Neural progenitor cell (in vitro differentiated cells): ENCODE results near the gene STRN3. TPM values are rescaled to one million over a fixed set of nuclear protein-coding genes. Genes with fewer than 3 reads are reported as not detected.

Experiments
- DNase-seq: peaks from one replicate; pipeline ENCODE4 v3.0.0-alpha.2; 2016; ENCODE audit warnings: low spot score
- H2AFZ ChIP-seq: fragments of 200-600 bp; sonication (generic); replicated peaks from 2 replicates; pipeline ENCODE4 v1.6.1; 2016; ENCODE audit warnings: antibody characterized with exemption
- H3F3A ChIP-seq: fragments of 200-600 bp; sonication (generic); 2 replicates; pipeline ENCODE4 v1.6.1; 2016; ENCODE audit warnings: antibody characterized with exemption, low read depth
- H3K27ac ChIP-seq: fragments of 200-600 bp; sonication (generic); 2 replicates; pipeline ENCODE4 v1.5.1; 2016; ENCODE audit warnings: mild to moderate bottlenecking
- H3K27me3 ChIP-seq: fragments of 200-600 bp; sonication (generic); 2 replicates; pipeline ENCODE4 v1.6.1; 2016; ENCODE audit warnings: mild to moderate bottlenecking, moderate library complexity
- H3K36me3 ChIP-seq: fragments of 200-600 bp; sonication (generic); 2 replicates; pipeline ENCODE4 v1.5.1; 2016
- H3K4me1 ChIP-seq: fragments of 200-600 bp; sonication (generic); 2 replicates; pipeline ENCODE4 v1.6.1; 2016; ENCODE audit warnings: mixed run types
- H3K4me2 ChIP-seq: fragments of 200-600 bp; sonication (generic); 2 replicates; pipeline ENCODE4 v1.6.1; 2016
- H3K4me3 ChIP-seq: fragments of 200-600 bp; sonication (generic); 2 replicates; pipeline ENCODE4 v1.5.1; 2016
- H3K79me2 ChIP-seq: fragments of 200-600 bp; sonication (generic); 2 replicates; pipeline ENCODE4 v1.6.1; 2016; ENCODE audit warnings: low read depth
- H3K9ac ChIP-seq: fragments of 200-600 bp; sonication (generic); 2 replicates; pipeline ENCODE4 v1.6.1; 2016
- H3K9me3 ChIP-seq: fragments of 200-600 bp; sonication (generic); 2 replicates; pipeline ENCODE4 v1.5.1; 2016; ENCODE audit warnings: low read depth
- H4K20me1 ChIP-seq: fragments of 200-600 bp; sonication (generic); 2 replicates; pipeline ENCODE4 v1.6.1; 2016; ENCODE audit warnings: low read depth
- H3K27ac Mint-ChIP-seq: 3 replicates; pipeline ENCODE4 v1.8.0; 2021; ENCODE audit warnings: mixed read lengths
- H3K27me3 Mint-ChIP-seq: 2 replicates; pipeline ENCODE4 v1.8.0; 2022; ENCODE audit warnings: low read depth, mild to moderate bottlenecking, inconsistent platforms, moderate library complexity, mixed read lengths; ENCODE audit not compliant: insufficient read depth
- H3K36me3 Mint-ChIP-seq: 3 replicates; pipeline ENCODE4 v1.8.0; 2021; ENCODE audit warnings: mixed read lengths
- H3K4me1 Mint-ChIP-seq: 3 replicates; pipeline ENCODE4 v1.8.0; 2021; ENCODE audit warnings: mixed read lengths
- H3K4me3 Mint-ChIP-seq: 3 replicates; pipeline ENCODE4 v1.8.0; 2021; ENCODE audit warnings: mild to moderate bottlenecking, moderate library complexity, mixed read lengths
- H3K9me3 Mint-ChIP-seq: 3 replicates; pipeline ENCODE4 v1.8.0; 2020; ENCODE audit warnings: mixed read lengths
- EZH2 ChIP-seq: fragments of 200-600 bp; sonication (generic); IDR thresholded peaks from 2 replicates; pipeline ENCODE4 v1.6.1; 2017; ENCODE audit warnings: antibody characterized with exemption, mild to moderate bottlenecking, moderate library complexity
- EZH2phosphoT487 ChIP-seq: fragments of 200-600 bp; sonication (generic); IDR thresholded peaks from 2 replicates; pipeline ENCODE4 v1.6.1; 2017; ENCODE audit warnings: antibody characterized with exemption
- total RNA-seq: library from RNA; depleted of rRNA; stranded (reverse); fragments of >200 nt; gene quantifications from 2 replicates; pipeline ENCODE4 v1.2.3, GENCODE V29; 2015; ENCODE audit warnings: low replicate concordance
- TF ChIP-seq, protein P1 (sequence below): fragments of 200-600 bp; sonication (generic); IDR thresholded peaks from 2 replicates; pipeline ENCODE4 v1.5.1; 2017; ENCODE audit warnings: antibody characterized with exemption, mild to moderate bottlenecking

The STRN3 gene
- total RNA-seq, 1 donor from 2014 or later: 104 TPM

GRCh38 chr14:30949651-30950050 lies 76.5 kb downstream of the STRN3 start:
- H3K79me2 ChIP-seq: peaks cover 23% of the 10 kb centered on the region
- DNase-seq: no peak
- Mint-ChIP-seq H3K27ac (no peak overlapping the region), H3K4me3 (no peak overlapping the region), H3K36me3 (peaks cover 39% of the 10 kb centered on the region), H3K9me3 (no peaks in the 10 kb centered on the region), H3K27me3 (no peaks in the 10 kb centered on the region), H3K4me1 (no peaks in the 10 kb centered on the region)
- H2AFZ ChIP-seq: no peak overlapping the region
- H3K4me1 ChIP-seq: no peaks in the 10 kb centered on the region
- no peaks in the 10 kb centered on the region for H3K27me3 ChIP-seq
- H3F3A ChIP-seq: no peaks in the 10 kb centered on the region
- no peak overlapping the region for H3K9ac ChIP-seq
- no peaks in the 10 kb centered on the region for H3K9me3 ChIP-seq
- H3K27ac ChIP-seq: no peak overlapping the region
- no peak overlapping the region for H3K4me2 ChIP-seq
- no peak overlapping the region for H3K4me3 ChIP-seq
- peaks cover 3% of the 10 kb centered on the region for H4K20me1 ChIP-seq
- TF ChIP-seq, protein P1, sequence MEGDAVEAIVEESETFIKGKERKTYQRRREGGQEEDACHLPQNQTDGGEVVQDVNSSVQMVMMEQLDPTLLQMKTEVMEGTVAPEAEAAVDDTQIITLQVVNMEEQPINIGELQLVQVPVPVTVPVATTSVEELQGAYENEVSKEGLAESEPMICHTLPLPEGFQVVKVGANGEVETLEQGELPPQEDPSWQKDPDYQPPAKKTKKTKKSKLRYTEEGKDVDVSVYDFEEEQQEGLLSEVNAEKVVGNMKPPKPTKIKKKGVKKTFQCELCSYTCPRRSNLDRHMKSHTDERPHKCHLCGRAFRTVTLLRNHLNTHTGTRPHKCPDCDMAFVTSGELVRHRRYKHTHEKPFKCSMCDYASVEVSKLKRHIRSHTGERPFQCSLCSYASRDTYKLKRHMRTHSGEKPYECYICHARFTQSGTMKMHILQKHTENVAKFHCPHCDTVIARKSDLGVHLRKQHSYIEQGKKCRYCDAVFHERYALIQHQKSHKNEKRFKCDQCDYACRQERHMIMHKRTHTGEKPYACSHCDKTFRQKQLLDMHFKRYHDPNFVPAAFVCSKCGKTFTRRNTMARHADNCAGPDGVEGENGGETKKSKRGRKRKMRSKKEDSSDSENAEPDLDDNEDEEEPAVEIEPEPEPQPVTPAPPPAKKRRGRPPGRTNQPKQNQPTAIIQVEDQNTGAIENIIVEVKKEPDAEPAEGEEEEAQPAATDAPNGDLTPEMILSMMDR: no peak
- no peak for TF ChIP-seq EZH2phosphoT487
- TF ChIP-seq EZH2: no peak
- peaks cover 25% of the 10 kb centered on the region for H3K36me3 ChIP-seq

DNA sequence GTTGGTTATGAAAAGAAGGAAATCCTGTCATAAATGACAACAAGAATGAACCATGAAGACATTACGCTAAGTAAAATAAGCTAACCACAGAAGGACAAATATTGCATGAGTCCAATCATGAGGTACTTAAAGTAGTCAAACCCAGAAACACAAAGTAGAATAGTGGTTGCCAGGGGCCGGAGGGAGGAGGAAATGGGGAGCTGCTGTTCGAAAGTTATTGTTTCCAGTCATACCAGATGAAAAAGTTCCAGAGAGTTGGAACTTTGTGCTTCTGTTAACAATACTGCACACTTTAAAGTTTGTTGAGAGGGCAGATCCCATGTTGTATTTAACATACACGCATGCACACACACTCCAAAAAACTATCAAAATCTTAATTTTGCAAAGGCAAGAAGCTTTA lies 82.5 kb downstream of the STRN3 start:
- DNase-seq: no peak
- Histone ChIP-seq H3K36me3 (peaks cover 6% of the 10 kb centered on the region), H3K79me2 (peaks cover 35% of the 10 kb centered on the region), H2AFZ (no peak overlapping the region), H3K4me1 (peaks cover 12% of the 10 kb centered on the region), H3K9me3 (no peaks in the 10 kb centered on the region), H3K9ac (no peak overlapping the region), H3K27me3 (no peaks in the 10 kb centered on the region), H4K20me1 (peaks cover 18% of the 10 kb centered on the region), H3K4me3 (no peak overlapping the region), H3K4me2 (no peak overlapping the region), H3F3A (peaks cover 4% of the 10 kb centered on the region), H3K27ac (no peak overlapping the region)
- Mint-ChIP-seq H3K4me3 (no peak overlapping the region), H3K36me3 (peaks cover 39% of the 10 kb centered on the region), H3K27me3 (no peaks in the 10 kb centered on the region), H3K9me3 (no peaks in the 10 kb centered on the region), H3K4me1 (peaks cover 13% of the 10 kb centered on the region), H3K27ac (no peak overlapping the region)
- TF ChIP-seq EZH2phosphoT487 (no peak), EZH2 (no peak)
- TF ChIP-seq, protein P1: no peak

DNA sequence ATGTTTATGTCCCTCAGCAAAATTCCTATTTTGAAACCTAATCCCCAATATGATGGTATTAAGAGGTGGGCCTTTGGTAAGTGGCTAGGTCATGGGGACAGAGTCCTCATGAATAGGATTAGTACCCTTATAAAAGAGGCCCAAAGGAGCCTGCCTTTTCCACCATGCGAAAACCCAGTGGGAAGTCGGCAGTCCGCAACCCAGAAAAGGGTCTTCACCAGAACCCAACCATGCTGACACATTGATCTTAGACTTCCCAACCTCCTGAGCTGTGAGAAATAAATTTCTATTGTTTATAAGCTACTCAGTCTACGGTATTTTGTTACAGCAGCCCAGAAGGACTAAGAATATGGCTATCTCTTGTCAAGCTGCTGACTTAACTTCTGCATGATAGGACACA lies 85.3 kb downstream of the STRN3 start:
- H3K27ac ChIP-seq: no peak overlapping the region
- Mint-ChIP-seq H3K4me1 (peaks cover 13% of the 10 kb centered on the region), H3K36me3 (peaks cover 35% of the 10 kb centered on the region), H3K4me3 (no peak overlapping the region), H3K27me3 (no peaks in the 10 kb centered on the region), H3K9me3 (no peaks in the 10 kb centered on the region), H3K27ac (no peak overlapping the region)
- H2AFZ ChIP-seq: no peak overlapping the region
- H3K9ac ChIP-seq: no peak overlapping the region
- H3K4me1 ChIP-seq: peaks cover 12% of the 10 kb centered on the region
- H4K20me1 ChIP-seq: peaks cover 21% of the 10 kb centered on the region
- no peak overlapping the region for H3K4me2 ChIP-seq
- TF ChIP-seq EZH2: no peak
- no peak for TF ChIP-seq EZH2phosphoT487
- TF ChIP-seq, protein P1: no peak
- DNase-seq: no peak
- peaks cover 4% of the 10 kb centered on the region for H3F3A ChIP-seq
- peaks cover 3% of the 10 kb centered on the region for H3K36me3 ChIP-seq
- no peaks in the 10 kb centered on the region for H3K27me3 ChIP-seq
- H3K9me3 ChIP-seq: no peaks in the 10 kb centered on the region
- H3K79me2 ChIP-seq: peaks cover 26% of the 10 kb centered on the region
- H3K4me3 ChIP-seq: no peak overlapping the region
